A673 (cell line): ENCODE measurements around the gene WDR37.

Experiments used
- EZH2 ChIP-seq: fragments of 200-600 bp; sonication (generic); IDR thresholded peaks from 2 replicates; pipeline ENCODE4 v1.6.1; 2017; ENCODE audit warnings: borderline replicate concordance, low read depth, mild to moderate bottlenecking, mixed read lengths, antibody characterized with exemption, low read length; ENCODE audit not compliant: poor library complexity, severe bottlenecking
- TF ChIP-seq, protein P1 (sequence below): fragments of 300-800, 200-600 bp; sonication (generic); conservative IDR thresholded peaks from 2 replicates; pipeline ENCODE4 v1.5.1; 2017; ENCODE audit warnings: low read depth, mild to moderate bottlenecking, antibody characterized with exemption, low read length, moderate library complexity, mixed read lengths

DNA sequence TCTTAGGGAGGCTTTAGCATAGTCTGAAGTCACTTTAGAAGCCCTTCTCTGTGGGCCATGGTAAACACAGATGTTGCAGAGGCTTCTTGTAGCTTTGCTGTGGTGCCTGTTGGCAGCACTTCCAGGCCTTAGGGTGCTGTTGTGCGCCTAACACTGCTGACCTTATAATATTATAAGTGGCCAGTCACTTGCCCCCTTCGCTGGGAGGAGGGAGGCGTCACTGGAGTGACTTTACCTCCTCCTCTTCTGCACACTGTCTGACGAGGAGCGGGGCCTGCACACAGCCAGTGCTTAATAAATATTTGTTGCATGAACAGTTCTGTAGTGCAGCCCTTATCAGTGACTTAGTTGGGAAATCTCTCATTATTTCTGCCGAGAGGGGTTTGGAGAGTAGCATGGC lies 63.3 kb downstream of the WDR37 start:
- TF ChIP-seq, protein P1, sequence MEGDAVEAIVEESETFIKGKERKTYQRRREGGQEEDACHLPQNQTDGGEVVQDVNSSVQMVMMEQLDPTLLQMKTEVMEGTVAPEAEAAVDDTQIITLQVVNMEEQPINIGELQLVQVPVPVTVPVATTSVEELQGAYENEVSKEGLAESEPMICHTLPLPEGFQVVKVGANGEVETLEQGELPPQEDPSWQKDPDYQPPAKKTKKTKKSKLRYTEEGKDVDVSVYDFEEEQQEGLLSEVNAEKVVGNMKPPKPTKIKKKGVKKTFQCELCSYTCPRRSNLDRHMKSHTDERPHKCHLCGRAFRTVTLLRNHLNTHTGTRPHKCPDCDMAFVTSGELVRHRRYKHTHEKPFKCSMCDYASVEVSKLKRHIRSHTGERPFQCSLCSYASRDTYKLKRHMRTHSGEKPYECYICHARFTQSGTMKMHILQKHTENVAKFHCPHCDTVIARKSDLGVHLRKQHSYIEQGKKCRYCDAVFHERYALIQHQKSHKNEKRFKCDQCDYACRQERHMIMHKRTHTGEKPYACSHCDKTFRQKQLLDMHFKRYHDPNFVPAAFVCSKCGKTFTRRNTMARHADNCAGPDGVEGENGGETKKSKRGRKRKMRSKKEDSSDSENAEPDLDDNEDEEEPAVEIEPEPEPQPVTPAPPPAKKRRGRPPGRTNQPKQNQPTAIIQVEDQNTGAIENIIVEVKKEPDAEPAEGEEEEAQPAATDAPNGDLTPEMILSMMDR: no peak
- no peak for TF ChIP-seq EZH2
